ENCODE results near the gene FYCO1.

The FYCO1 gene

DNA sequence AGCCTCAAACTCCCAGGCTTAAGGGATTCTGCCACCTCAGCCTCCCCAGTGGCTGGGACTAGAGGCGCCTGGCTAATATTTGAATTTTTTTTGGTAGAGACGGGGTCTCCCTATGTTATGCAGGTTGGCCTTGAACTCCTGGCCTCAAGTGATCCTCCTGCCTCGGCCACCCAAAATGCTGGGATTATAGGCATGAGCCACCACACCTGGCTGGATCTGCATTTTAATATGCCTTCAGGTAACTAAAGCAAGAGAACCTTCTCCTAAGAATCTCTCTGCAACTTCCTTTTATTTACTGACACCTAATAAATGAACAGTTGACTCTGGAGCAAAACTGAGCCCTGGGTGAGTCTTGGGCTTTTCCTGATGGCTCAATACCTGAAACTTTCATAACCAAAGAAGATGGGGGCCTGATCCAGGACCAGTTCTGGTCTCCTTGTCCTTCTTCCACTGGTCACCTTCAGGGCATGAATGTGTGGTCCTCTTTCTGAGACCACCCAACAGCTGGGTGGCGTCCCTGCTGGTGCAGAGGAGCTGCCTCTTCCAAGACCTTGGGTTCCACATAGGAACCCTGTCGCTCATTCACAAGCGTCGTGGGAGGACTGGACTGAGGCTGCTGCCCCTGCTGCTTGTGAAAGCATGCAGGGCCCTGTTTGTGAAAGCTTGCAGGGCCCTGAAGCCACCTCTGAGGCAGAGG lies 81.1 kb downstream of the FYCO1 start:
- no peak overlapping the region for H3K27ac Mint-ChIP-seq
- no peaks in the 10 kb centered on the region for H3K27me3 Mint-ChIP-seq
- H3K9me3 Mint-ChIP-seq, result no peaks in the 10 kb centered on the region
- H3K4me1 Mint-ChIP-seq, result peaks cover 19% of the 10 kb centered on the region
- peaks cover 4% of the 10 kb centered on the region for H3K36me3 Mint-ChIP-seq
- H3K4me3 Mint-ChIP-seq, result no peak overlapping the region

DNA sequence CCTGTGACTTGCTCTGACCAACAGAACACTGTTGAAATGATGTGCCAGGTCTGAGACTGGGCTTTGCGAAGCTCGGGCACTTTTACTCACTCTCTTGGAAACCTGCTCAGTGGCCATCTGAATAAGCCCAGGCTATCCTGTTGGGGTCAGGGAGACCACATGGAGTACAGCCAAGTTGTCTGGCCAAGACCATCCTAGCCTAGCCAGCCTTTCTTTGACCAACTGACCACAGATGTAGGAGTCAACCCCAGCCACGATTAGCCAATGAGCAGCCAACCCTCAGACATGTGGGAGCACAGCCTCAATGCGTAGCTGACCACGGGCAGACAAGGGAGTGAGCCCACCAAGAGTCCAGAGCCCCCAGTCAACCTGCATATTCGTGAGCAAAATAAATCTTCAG lies 83.2 kb downstream of the FYCO1 start:
- H3K27me3 Mint-ChIP-seq, result no peaks in the 10 kb centered on the region
- no peak overlapping the region for H3K4me3 Mint-ChIP-seq
- H3K27ac Mint-ChIP-seq, result no peak overlapping the region
- peaks cover 34% of the 10 kb centered on the region for H3K4me1 Mint-ChIP-seq
- no peaks in the 10 kb centered on the region for H3K9me3 Mint-ChIP-seq
- H3K36me3 Mint-ChIP-seq, result peaks cover 2% of the 10 kb centered on the region

DNA sequence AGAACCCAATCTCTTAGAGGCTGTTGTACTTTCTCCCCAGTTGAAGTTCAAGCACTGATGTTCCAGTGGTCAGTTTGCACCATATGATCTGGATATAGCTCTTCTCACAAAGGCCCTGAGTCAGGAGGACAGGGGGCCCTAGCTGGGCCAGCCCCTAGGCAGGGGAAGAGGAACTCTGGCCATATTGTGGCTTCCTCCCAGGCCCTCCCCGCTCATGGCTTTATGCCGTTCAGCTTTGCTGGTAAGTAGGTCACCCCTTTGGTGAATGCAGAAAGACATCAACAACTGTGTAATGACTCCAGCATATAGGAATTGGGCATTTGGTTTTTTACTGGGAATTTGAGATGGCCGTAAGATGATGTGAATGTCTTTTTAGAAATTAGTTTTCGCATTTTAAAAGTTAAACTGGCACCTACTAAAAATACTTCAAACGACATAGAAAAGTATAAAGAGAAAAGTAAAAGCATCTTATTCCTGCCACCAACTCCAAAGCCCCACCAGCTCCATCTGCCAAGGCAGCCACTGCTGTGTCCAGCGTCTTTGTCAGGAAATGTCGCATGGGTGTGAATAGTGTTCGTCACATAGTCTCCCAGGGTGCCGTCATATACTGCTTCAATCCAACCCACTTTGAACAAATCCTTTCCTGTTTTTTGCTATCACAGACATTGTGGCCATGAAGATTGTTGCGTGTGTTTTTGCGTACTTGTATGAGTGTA lies 84.0 kb downstream of the FYCO1 start:
- H3K4me3 Mint-ChIP-seq, result no peak overlapping the region

DNA sequence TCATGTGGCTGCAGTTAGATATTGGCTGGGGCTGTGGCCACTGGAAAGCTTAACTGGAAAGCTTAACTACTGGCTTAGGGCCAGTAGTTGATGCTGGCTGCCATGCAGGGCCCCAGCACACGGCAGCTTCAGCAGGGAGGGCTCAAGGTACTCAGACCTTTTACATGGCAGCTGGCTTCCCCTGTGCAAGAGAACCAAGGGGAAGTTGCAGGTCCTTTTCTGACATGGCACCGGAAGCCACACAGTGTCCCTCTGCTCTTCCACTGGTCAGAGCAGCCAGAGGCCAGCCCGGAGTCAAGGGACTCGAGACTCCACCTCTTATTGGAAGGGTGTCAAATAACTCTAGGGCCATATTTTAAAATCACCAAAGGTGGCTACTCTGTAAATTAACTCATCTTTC lies 84.7 kb downstream of the FYCO1 start:
- no peaks in the 10 kb centered on the region for H3K9me3 Mint-ChIP-seq
- H3K4me1 Mint-ChIP-seq, result peaks cover 31% of the 10 kb centered on the region
- peaks cover 6% of the 10 kb centered on the region for H3K36me3 Mint-ChIP-seq
- H3K27ac Mint-ChIP-seq, result no peak overlapping the region
- H3K27me3 Mint-ChIP-seq, result no peaks in the 10 kb centered on the region
- no peak overlapping the region for H3K4me3 Mint-ChIP-seq

More for the DNA sequence above, 84.0 kb downstream of the FYCO1 start:
- no peaks in the 10 kb centered on the region for H3K9me3 Mint-ChIP-seq
- H3K4me1 Mint-ChIP-seq, result peaks cover 38% of the 10 kb centered on the region
- no peaks in the 10 kb centered on the region for H3K27me3 Mint-ChIP-seq
- H3K27ac Mint-ChIP-seq, result no peak overlapping the region
- peaks cover 2% of the 10 kb centered on the region for H3K36me3 Mint-ChIP-seq

DNA sequence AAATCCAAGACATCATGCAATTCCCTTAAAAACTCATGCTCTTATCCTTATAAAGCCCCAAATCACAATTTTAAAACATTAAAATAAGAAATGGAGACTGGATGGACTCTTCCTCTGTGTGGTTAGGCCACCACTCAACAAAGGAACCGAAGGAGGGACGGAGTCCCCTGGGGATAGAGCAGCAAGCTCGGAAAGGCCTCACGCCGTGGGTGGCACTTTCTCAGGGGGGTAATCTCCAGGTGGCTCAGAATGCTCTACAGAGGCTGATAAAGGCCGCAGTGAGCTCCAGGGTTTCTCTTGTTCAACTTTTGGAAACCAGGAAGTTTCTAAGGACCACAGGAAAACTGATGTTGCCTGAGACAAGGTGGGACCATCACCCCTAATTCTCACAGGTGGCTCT lies 86.1 kb downstream of the FYCO1 start:
- peaks cover 11% of the 10 kb centered on the region for H3K36me3 Mint-ChIP-seq
- H3K27me3 Mint-ChIP-seq, result no peaks in the 10 kb centered on the region
- no peak overlapping the region for H3K4me3 Mint-ChIP-seq
- H3K4me1 Mint-ChIP-seq, result peaks cover 18% of the 10 kb centered on the region
- no peaks in the 10 kb centered on the region for H3K9me3 Mint-ChIP-seq
- H3K27ac Mint-ChIP-seq, result no peak overlapping the region

DNA sequence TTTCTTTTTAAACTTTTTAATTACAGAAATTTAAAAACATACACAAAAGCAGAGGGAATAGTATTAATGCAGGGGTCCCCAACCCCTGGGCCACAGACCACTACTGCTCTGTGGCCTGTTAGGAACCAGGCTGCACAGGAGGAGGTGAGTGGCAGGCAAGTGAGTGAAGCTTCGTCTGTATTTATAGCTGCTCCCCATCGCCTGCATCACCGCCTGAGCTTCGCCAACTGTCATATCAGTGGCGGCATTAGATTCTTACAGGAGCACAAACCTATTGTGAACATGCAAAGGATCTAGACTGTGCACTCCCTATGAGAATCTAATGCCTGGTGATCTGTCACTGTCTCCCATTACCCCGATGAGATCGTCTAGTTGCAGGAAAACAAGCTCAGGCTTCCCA lies 86.9 kb downstream of the FYCO1 start:
- no peaks in the 10 kb centered on the region for H3K27me3 Mint-ChIP-seq
- peaks cover 18% of the 10 kb centered on the region for H3K4me1 Mint-ChIP-seq
- no peak overlapping the region for H3K27ac Mint-ChIP-seq
- peaks cover 11% of the 10 kb centered on the region for H3K36me3 Mint-ChIP-seq
- no peaks in the 10 kb centered on the region for H3K9me3 Mint-ChIP-seq
- H3K4me3 Mint-ChIP-seq, result no peak overlapping the region

DNA sequence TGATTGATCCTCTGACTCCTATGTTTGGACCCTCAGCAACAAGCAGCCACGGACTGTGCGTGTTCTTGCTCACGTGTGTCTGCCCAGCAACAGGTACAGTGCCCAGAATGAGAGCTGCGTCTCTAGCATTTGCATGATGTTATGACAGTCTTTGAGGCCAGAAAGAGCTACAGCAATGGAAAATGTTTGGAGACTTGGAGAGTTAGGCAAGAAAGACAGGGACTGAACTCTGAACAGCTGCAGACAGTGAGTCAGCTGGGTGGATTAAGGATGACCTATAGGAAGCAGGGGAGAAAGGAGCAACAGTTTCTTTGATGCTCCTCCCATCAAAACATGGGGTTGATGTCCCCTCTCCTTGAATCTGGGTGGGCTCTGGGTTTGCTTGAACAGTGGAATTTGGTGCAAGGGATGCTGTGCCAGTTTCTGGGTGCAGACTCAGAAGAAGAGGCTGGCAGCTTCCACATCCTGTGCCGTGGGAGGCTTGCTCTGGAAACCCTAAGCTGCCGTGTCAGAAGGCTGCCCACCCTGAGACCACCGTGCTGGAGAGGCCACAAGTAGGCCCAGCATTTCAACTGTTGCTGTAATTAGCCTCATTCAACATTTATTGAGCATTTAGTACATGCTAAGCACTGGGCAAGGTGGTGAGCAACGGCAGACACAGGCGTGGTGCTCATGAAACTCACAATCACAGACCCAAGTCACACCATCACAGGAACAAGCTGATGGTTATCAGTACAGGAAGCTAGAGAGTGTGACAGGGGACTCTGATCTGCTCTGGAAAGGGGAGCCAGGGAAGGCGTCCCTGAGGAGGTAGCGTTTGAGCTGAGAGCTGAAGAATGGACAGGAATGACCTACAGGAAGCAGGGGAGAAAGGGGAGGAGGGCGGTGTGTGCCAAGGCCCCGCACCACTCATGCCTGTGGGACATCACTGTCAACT lies 87.6 kb downstream of the FYCO1 start:
- Mint-ChIP-seq H3K36me3 (peaks cover 11% of the 10 kb centered on the region), H3K9me3 (no peaks in the 10 kb centered on the region), H3K27me3 (no peaks in the 10 kb centered on the region), H3K4me1 (peaks cover 18% of the 10 kb centered on the region), H3K27ac (no peak overlapping the region), H3K4me3 (no peak overlapping the region)

DNA sequence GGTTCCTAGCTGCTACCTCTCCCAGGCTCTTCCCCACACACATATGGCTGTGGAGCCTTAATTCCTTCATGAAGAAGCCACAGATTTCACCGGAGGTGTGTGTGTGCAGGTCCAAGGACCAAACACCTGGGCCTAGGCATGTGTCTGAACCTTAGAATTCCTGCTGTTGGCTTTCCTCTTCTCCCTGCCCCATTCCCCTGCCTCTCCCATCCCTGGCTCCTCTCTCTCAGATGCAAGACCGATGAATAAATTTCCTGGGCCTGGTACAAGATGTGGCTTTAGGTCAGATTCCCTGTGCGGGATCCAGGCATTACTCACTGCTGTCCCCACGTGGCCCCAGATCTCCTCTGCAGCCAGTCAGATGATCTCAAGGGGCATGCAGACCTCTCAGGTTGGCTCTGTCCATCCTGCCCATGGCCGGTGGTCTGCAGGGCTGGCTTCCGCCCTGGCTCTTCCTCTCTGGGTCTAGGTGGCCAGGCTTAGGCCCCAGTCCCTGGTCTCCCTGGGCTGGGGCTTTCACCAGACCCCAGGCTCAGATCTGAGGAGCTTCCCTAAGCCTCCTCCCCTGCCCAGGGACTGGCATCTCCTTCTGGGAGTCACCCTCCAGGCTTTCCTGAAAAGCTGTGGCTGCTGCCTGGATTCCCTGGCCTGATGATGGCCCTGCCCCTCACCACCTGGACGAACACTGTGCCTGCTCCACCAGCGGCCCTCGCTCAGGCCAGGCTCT lies 88.8 kb downstream of the FYCO1 start:
- H3K4me1 Mint-ChIP-seq, result peaks cover 18% of the 10 kb centered on the region
- no peak overlapping the region for H3K27ac Mint-ChIP-seq
- peaks cover 11% of the 10 kb centered on the region for H3K36me3 Mint-ChIP-seq
- no peaks in the 10 kb centered on the region for H3K9me3 Mint-ChIP-seq
- H3K27me3 Mint-ChIP-seq, result no peaks in the 10 kb centered on the region
- no peak overlapping the region for H3K4me3 Mint-ChIP-seq

DNA sequence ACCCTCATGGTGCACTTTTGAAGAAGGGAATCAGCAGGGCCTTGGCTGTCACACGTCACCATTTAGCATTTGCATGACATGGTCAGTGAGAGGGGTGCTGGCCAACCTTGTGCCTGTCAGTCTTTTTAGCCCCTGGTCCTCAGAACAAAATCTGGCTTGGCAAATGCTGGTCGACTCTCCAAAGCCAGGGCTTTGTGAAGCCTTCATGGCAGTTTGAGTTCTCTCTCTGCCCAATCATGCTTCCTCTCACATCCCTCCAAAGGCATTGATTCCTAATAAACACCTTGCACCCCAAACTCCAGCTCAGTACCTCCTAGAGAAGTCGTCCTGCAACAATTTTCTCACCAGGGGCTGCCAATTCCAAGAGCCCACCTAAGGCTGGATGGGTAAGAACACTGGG lies 89.9 kb downstream of the FYCO1 start:
- no peak overlapping the region for H3K27ac Mint-ChIP-seq
- no peaks in the 10 kb centered on the region for H3K27me3 Mint-ChIP-seq
- H3K4me3 Mint-ChIP-seq, result no peak overlapping the region
- no peaks in the 10 kb centered on the region for H3K9me3 Mint-ChIP-seq
- H3K36me3 Mint-ChIP-seq, result peaks cover 11% of the 10 kb centered on the region
- H3K4me1 Mint-ChIP-seq, result peaks cover 18% of the 10 kb centered on the region

DNA sequence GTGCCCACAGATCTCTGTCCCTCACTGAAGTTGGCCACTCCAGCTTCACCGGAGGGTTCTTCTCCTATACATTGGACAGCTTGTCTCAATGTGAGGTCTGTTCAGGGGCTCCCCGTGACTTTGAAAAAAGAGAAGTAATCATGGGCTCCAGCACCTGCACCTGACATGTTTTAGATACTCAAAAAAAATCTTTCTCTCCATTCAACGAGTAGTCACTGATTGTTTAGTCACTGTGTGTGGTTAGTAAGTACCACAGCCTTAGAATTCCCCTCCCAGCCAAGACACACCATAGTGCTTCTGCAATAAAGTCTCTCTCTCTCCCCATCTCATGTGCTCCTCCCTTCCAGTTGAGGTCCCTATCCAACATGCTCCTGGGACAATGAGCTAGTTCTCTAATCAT lies 90.7 kb downstream of the FYCO1 start:
- no peak overlapping the region for H3K27ac Mint-ChIP-seq
- peaks cover 18% of the 10 kb centered on the region for H3K4me1 Mint-ChIP-seq
- H3K4me3 Mint-ChIP-seq, result no peak overlapping the region
- peaks cover 11% of the 10 kb centered on the region for H3K36me3 Mint-ChIP-seq
- H3K27me3 Mint-ChIP-seq, result no peaks in the 10 kb centered on the region
- no peaks in the 10 kb centered on the region for H3K9me3 Mint-ChIP-seq

DNA sequence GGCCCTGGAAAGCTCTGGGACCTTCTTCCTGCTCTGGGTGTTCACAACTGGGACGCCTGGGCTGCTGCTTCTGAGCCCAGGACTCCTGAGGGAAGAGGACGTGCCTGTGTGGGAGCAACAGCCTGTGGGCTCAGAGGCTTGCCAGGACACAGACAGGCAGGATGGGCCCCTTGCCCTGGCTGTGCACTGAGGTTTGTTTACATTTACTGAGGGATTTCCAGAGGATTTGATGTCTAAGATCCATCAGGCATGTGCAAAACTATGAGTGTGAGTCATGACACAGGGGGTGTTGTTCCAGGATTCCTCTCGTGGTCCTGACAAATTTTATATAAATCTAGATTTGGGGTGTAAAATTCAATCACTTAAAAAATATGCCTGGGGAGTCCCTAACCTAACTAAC lies 98.7 kb downstream of the FYCO1 start:
- peaks cover 2% of the 10 kb centered on the region for H3K36me3 Mint-ChIP-seq
- no peaks in the 10 kb centered on the region for H3K9me3 Mint-ChIP-seq
- no peak overlapping the region for H3K4me3 Mint-ChIP-seq
- peaks cover 24% of the 10 kb centered on the region for H3K4me1 Mint-ChIP-seq
- no peak overlapping the region for H3K27ac Mint-ChIP-seq
- H3K27me3 Mint-ChIP-seq, result no peaks in the 10 kb centered on the region

DNA sequence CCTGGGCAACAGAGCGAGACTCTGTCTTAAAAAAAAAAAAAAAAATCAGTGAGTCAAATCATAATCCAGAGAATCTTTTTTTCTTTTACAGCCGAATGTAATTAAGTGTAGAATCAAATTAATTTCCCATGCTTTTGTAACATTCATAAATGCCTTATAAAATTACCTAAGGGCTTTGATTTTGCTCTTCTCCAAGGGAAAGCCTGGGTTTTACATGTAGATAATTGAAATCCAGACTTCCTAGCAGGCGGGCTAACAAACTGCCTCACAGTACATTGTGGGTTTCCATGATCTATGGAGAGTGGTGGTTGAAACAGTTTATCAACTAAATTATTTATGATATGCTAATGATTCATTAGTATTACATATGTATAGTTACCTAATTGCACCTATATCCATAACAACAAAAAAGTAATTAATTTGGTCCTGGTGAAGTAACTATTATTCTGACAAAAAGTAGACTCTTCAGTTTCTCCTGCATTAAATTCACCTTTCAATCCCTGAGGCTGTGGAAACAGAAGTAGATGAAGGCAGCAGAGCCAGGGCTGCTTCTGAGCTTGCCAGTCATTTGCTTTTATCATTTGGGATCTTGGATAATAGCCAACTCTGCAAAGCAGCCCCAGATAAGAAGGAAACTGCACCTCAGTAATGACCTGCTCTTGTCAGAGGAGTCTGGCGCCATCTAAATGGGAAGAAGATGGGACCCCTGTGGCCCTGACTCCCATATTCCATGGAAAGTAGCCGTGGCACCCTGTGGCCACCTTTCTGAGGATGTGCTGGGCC lies 99.7 kb downstream of the FYCO1 start:
- Mint-ChIP-seq H3K27ac (no peak overlapping the region), H3K36me3 (peaks cover 2% of the 10 kb centered on the region)

DNA sequence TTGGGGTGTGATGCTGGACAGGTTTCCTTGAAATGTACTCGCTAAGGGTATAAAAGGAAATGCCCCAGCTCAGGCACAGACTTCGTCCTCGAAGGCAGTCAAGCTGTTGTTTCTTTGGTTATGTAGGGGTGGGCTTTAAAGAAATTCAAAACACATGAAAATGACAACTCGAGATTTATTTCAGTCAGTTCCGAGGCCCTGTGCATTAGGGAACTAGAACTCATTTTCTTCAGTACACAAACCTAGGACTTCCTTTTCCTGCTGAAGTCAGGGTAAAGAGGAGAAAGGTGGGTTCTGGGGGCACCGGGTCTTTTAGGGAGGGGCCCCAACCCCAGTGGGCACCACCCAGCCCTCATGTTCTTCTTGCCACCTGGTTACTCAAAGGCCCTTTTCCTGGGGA lies 101.6 kb downstream of the FYCO1 start:
- H3K27ac Mint-ChIP-seq, result peak overlapping the region; percentile 48
- no peaks in the 10 kb centered on the region for H3K27me3 Mint-ChIP-seq
- no peaks in the 10 kb centered on the region for H3K9me3 Mint-ChIP-seq
- H3K4me1 Mint-ChIP-seq, result peaks cover 47% of the 10 kb centered on the region
- no peak overlapping the region for H3K4me3 Mint-ChIP-seq
- peaks cover 2% of the 10 kb centered on the region for H3K36me3 Mint-ChIP-seq

More for the DNA sequence above, 99.7 kb downstream of the FYCO1 start:
- Mint-ChIP-seq H3K9me3 (no peaks in the 10 kb centered on the region), H3K4me1 (peaks cover 34% of the 10 kb centered on the region), H3K4me3 (no peak overlapping the region), H3K27me3 (no peaks in the 10 kb centered on the region)

DNA sequence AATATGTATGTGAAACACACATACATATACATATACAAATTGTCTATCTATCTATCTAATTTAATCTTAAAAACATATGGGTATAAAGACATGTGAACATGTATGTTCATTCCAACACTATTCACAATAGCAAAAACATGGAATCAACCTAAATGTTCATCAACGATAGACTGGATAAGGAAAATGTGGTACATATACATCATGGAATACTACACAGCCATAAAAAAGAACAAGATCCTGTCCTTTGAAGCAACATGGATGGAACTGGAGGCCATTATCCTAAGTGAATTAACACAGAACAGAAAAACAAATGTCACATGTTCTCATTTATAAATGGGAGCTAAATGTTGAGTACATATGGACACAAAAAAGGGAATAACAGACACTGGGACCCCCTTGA lies 103.5 kb downstream of the FYCO1 start:
- Mint-ChIP-seq H3K4me1 (peaks cover 54% of the 10 kb centered on the region), H3K36me3 (peaks cover 2% of the 10 kb centered on the region), H3K27ac (no peak overlapping the region), H3K27me3 (no peaks in the 10 kb centered on the region), H3K9me3 (no peaks in the 10 kb centered on the region), H3K4me3 (no peak overlapping the region)

DNA sequence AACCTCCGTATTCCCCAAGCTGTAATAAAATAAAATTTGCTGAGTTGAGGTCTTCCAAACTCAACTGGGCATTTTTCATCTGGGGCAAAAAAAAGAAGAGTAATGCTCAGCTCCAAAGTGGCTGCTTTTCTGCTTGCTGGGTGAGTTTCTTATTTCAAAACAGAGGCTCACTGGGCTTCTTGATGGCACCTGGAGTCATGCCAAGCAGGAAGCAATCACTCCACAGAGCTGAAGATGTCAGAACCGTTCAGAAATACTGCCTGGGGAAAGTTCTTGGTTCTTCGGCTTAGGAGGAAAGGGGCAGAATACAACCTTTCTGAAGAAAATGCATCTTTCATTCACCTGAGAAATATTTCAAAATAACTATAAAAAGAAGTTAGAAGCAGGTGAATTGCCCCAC lies 105.2 kb downstream of the FYCO1 start:
- no peaks in the 10 kb centered on the region for H3K9me3 Mint-ChIP-seq
- H3K36me3 Mint-ChIP-seq, result peaks cover 2% of the 10 kb centered on the region
- H3K27ac Mint-ChIP-seq, result no peak overlapping the region
- H3K4me3 Mint-ChIP-seq, result peak overlapping the region; percentile 63
- no peaks in the 10 kb centered on the region for H3K27me3 Mint-ChIP-seq
- H3K4me1 Mint-ChIP-seq, result peaks cover 54% of the 10 kb centered on the region
